ENCODE data around the gene GALNT2.

DNA sequence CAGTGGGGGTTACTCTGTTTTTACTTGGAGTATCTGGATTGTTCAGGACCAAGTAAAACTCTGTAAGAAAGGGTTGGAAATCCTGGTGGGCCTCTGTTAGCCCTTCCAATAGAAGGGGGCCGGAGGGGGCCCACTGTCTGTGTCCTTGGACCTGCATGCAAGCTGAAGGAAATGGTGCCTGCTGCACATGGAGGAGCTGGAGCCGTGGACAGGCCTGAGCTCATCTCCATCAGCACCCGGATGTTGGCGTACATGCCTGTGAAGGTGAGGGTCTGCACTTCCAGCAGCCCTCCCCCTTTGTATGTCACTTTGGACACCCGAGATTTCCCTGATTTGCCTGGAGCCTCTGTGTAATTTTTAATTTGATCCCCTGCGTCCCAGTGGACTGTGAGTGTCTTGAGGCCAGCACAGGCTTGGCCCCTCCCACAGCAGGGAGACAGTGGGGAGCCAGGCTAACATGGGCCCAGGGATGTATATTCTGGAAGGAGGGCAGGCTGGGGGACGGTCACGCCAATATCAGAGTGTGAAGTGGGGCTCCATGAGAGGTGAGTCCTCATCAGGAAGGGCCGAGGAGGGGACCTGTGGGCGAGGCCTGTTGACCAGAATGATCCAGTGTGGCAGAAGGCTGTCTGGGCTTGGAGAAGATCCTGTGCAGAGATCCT is 16.8 kb downstream of the GALNT2 start:
- TF ChIP-seq, protein P1, sequence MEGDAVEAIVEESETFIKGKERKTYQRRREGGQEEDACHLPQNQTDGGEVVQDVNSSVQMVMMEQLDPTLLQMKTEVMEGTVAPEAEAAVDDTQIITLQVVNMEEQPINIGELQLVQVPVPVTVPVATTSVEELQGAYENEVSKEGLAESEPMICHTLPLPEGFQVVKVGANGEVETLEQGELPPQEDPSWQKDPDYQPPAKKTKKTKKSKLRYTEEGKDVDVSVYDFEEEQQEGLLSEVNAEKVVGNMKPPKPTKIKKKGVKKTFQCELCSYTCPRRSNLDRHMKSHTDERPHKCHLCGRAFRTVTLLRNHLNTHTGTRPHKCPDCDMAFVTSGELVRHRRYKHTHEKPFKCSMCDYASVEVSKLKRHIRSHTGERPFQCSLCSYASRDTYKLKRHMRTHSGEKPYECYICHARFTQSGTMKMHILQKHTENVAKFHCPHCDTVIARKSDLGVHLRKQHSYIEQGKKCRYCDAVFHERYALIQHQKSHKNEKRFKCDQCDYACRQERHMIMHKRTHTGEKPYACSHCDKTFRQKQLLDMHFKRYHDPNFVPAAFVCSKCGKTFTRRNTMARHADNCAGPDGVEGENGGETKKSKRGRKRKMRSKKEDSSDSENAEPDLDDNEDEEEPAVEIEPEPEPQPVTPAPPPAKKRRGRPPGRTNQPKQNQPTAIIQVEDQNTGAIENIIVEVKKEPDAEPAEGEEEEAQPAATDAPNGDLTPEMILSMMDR (IDR thresholded peaks at IDR 0.05): no peak
- TF ChIP-seq POLR2A (IDR thresholded peaks at IDR 0.05) (no peak), EP300 (IDR thresholded peaks at IDR 0.05) (no peak)

Data from tibial nerve (tissue), 4 donors.